ENCODE data around the gene SLC12A2.

DNA sequence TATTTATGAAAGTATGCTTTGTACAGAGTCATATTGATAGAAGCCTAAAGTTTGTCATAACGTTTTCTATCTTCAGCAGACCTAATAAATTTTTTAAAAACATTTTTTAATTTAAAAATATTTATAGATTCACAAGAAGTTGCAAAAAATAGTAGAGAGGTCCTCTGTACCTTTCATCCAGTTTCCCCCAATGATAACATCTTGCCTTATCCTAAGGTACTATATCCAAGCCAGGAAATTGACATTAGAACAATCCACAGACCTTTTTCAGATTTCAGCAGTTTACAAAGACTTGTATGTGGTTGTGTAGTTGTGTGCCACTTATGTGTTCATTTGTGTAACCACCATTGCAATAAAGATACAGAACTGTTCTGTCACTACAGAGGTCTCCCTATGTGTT, 88.5 kb downstream of the SLC12A2 start:
- TF ChIP-seq, protein P1, sequence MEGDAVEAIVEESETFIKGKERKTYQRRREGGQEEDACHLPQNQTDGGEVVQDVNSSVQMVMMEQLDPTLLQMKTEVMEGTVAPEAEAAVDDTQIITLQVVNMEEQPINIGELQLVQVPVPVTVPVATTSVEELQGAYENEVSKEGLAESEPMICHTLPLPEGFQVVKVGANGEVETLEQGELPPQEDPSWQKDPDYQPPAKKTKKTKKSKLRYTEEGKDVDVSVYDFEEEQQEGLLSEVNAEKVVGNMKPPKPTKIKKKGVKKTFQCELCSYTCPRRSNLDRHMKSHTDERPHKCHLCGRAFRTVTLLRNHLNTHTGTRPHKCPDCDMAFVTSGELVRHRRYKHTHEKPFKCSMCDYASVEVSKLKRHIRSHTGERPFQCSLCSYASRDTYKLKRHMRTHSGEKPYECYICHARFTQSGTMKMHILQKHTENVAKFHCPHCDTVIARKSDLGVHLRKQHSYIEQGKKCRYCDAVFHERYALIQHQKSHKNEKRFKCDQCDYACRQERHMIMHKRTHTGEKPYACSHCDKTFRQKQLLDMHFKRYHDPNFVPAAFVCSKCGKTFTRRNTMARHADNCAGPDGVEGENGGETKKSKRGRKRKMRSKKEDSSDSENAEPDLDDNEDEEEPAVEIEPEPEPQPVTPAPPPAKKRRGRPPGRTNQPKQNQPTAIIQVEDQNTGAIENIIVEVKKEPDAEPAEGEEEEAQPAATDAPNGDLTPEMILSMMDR (IDR thresholded peaks at IDR 0.05) = no peak
- TF ChIP-seq EP300 (IDR thresholded peaks at IDR 0.05) (no peak), POLR2A (IDR thresholded peaks at IDR 0.05) (no peak)

Data from stomach (tissue), 4 donors.